ENCODE measurements around the gene SGMS1.

DNA sequence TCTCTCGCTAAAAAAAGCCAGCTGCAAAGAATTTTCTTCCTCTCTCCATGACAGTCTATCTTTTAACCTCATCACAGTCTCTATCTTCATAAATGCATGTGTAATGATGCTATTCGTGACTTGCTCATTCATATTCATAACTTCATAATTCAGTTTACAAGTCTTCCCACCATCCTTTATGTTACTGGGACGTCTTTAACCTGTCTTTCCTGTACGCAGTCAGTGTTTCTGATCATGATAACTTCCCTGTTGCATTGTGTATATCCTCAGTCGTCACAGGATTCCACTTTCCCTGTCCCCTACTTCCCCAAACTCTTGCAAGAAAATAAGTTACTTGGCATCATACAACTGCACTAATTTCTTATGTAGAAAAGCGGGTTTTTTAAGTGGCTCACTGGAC, 206.9 kb downstream of the SGMS1 start:
- no peak for TF ChIP-seq POLR2A (IDR thresholded peaks at IDR 0.05; ENCODE audit: low read depth)
- TF ChIP-seq, protein P1, sequence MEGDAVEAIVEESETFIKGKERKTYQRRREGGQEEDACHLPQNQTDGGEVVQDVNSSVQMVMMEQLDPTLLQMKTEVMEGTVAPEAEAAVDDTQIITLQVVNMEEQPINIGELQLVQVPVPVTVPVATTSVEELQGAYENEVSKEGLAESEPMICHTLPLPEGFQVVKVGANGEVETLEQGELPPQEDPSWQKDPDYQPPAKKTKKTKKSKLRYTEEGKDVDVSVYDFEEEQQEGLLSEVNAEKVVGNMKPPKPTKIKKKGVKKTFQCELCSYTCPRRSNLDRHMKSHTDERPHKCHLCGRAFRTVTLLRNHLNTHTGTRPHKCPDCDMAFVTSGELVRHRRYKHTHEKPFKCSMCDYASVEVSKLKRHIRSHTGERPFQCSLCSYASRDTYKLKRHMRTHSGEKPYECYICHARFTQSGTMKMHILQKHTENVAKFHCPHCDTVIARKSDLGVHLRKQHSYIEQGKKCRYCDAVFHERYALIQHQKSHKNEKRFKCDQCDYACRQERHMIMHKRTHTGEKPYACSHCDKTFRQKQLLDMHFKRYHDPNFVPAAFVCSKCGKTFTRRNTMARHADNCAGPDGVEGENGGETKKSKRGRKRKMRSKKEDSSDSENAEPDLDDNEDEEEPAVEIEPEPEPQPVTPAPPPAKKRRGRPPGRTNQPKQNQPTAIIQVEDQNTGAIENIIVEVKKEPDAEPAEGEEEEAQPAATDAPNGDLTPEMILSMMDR (IDR thresholded peaks at IDR 0.05) = no peak
